NCI-H69 (cell line): ENCODE data around the gene LRRIQ1.

Experiments used
- DNase-seq: peaks from one replicate; lab custom pipeline; 2025; lab: John Stamatoyannopoulos, UW

LRRIQ1 gene

DNA sequence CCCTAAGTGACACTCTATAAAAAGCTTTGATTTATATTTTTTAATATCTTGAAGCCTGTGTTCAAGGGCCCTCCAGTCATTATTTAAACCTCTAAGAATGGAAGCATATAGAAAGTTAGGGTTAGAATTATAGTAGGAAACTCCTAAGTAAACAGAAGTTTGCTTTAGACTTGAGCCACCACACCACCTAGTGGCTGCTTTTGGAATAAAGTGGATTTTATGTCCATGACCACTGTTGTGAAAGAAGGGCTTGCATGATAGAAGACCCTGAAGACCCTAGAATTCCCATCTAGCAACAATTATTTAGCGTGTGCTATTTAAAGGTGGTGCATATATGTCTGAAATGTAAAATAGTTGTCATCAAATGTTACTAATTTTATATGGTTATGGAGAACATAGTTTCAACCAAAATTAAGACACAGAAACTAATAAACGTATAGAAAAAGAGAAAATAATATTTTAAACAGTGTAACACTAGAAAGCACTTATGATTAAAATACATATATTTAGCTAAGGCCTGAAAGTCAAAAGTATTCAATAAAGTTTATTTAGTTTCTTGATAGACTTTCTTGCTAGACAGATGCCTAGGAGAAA is 21.3 kb downstream of the LRRIQ1 start:
- DNase-seq = peak; percentile 69

DNA sequence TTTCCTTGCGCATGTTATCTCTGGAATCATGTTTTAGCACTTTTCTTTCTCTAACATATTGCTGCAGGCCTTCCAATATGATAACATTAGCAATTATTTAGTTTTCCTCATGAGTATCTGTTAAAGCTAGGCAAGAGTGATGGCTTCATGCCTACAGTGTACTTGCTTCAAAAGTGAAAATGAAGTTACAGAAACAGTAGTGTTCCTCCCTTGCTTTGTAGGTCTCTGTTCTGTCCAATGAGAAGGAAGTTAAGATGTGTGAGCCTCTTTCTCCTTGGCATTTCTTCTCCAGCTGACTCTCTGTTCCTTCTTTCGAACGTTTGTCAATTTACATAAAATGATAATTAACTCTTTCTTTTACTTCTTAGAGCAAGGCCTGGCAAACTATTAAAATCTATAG is 22.2 kb downstream of the LRRIQ1 start:
- no peak for DNase-seq

DNA sequence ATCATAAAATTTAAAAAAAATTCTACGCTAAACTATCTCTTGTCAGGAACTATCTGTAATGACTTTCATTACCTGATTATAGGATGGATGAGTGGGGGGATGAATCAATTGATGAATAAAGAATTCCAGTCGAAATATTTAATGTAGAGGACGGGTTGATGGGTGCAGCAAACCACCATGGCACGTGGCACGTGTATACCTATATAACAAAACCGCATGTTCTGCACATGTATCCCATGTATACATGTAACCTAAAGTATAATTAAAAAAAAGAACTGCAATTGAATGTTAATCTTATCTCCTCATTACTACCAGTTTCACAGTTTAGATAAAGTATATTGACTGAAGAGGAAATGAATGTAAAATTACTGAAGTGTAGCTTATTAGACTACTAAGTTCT is 23.4 kb downstream of the LRRIQ1 start:
- no peak for DNase-seq

DNA sequence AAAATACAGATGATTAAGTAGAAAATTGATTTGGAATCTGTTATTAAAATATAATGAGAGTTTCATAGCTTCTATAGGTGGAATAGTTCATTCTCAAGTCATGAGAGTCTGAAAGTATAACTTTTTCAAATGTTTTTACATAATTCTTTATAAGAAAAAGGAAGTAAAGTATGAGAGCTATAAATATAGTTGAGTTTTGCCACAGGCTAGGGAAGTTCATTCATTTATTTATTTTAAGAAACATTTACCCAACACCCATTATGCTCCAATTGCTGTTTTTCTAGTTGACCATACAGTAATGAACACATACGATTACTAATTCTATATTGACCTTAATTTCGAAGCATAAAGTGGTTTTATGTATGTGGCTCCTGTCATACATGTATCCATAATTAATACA is 24.8 kb downstream of the LRRIQ1 start:
- no peak for DNase-seq

DNA sequence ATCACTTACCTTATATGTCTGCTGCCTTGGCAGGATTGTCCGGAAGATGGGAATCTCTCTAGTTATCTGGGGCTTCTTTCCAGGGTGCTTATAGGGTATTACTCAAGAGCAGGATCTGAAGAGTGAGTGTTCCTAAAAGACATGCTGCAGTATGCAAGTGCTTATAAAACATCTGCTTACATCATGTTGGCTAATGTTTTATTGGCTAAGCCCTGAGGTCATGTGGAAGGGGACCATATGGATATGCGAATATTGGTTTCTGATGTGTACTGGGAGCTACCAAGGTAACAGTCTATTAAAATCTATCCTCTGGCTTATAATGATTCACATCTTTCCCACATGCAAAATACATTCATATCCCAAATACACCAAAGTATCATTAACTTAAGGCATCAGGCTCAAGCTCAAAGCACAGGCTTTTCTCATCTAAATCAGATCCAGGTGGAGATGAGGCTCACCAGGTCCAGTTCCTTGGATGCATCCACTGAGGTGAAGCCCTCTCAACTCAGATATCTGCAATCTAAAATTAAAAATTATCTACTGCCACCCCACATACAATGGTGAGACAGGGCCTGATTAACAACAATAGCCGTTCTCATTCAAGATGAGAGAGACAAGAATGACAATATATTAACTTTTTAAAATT is 29.8 kb downstream of the LRRIQ1 start:
- no peak for DNase-seq

DNA sequence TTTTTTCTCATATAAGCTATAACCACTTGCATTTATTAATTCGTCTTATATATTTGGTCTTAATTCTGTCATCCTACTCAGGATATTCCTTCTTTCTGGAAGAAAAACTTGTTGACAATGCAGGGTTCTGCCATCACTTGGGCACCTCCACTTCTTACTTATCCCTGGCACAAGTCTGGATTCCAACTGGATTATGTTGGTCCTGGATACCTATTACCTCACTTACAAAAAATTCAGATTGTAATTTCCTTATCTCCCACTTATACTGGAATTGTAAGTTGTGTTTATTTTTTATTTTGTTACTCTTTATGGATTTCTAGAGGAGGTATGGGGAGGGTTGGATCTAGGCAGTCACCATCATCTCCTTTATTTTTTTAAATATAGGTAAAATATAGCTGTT is 36.7 kb downstream of the LRRIQ1 start:
- no peak for DNase-seq

DNA sequence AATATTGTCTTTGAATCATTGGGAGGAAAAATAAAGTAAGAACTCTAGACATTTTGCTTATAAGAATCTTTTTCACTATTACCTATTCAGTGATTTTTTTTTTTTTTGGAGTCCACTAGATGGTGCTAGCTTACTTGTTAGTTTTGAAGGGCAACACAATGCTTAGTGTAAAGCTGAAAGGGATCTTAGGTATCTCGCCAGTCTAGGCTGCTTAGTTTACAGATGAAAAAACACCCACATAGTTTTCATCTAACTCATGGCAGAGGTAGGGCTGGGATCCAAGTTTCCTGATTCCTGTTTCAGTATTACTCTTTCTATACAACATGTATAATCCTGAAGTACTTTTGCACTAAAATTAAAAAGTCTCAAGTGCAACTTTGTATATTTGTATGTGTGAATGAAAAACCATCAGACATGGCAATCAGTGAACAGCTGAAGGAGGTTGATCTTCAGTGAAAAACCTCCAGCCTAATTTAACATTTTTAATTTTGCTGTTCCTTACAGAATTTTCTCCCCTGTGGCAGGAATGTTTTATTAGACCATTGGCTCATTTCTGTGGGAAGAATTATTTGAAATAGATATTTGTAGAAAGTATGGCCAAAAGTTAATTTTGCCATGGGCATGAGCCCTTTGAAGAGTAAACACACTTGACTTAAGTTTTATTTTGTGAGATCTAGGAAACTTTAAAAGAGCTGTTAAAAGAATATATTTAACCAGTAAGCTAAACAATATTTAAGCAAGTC is 40.7 kb downstream of the LRRIQ1 start:
- DNase-seq = peak; percentile 77

DNA sequence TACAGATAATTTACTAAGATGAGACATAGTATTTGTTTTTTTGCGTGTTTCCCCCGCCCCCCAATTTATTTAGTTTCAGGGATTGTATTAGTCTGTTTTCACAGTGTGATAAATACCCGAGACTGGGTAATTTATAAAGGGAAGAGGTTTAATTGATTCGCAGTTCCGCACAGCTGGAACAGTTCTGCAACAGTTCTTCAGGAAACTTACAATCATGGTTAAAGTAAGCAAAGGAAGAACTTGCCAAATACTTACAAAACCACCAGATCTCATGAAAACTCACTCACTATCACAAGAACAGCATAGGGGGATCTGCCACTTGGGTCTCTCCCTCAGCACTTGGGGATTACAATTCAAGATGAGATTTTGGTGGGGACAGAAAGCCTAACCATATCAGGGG is 48.9 kb downstream of the LRRIQ1 start:
- DNase-seq = no peak

DNA sequence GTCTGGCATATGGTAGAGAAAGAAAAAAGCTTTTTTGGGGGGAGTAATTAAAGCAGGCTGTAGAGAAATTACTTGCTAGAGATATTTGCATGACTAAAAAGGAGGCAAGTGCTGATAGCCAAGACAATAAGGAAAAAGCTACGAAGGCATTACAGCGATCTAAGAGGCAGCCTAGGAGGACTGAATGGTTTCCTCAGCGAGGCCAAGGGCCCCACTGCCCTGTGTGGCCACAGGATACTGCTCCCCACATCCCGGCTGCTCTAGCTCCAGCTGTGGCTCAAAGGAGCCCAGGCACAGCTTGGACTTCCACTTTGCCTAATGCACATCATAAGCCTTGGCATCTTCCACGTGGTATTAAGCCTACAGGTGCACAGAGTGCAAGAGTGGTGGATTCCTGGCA is 53.6 kb downstream of the LRRIQ1 start:
- no peak for DNase-seq

DNA sequence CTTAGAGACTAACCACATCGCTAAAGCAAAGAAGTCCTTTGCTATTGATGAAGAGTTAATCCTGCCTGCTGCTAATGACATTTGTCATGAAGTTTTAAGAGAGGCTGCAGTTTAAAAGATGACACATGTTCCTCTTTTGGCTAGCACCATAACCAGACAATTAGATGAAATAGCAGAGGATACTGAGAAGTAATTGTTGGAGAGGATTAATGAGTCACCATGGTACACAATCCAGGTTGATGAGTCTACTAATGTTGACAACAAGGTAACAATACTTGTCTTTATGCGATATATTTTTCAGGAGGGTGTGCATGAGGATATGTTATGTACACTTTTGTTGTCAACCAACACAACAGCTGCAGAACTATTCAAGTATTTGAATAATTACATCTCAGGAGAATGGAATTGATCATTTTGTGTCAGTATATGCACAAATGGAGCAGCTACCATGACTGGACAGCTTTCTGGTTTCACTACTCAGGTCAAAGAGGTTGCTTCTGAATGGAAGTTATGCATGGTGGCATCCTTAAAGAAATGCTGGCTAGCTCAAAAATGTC is 56.7 kb downstream of the LRRIQ1 start:
- DNase-seq = no peak

DNA sequence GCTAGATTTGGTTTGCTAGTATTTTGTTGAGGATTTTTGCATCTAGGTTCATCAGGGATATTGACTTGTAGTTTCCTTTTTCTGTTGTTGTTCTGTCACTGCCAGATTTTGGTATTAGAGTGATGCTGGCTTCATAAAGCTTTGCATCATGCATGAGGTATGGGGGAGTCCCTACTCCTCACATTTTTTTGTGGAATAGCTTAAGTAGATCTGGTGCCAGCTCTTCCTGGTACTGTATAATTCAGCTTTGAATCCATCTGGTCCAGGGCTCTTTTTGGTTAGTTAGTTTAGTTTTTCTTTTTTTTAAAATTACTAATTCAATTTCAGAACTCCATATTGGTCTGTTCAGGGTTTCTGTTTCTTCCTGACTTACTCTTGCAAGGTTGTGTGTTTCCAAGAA is 59.4 kb downstream of the LRRIQ1 start:
- no peak for DNase-seq

DNA sequence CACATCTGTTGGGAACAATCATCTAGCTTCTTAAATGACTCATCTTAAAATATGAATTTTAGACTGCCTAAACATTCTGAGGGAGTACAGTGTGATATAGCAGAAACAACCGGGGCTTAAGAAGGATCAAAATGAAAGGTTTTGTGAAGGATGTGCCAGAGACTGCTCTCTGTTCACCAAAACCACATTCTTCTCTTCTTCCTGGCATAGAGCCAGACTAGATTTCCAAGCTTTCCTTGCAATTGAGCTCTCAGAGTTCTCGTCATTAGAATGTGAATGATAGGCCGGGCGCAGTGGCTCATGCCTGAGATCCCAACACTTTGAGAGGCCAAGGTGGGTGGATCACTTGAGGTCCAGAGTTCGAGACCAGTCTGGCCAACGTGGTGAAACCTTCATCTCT is 94.5 kb downstream of the LRRIQ1 start:
- peak; percentile 9 for DNase-seq

DNA sequence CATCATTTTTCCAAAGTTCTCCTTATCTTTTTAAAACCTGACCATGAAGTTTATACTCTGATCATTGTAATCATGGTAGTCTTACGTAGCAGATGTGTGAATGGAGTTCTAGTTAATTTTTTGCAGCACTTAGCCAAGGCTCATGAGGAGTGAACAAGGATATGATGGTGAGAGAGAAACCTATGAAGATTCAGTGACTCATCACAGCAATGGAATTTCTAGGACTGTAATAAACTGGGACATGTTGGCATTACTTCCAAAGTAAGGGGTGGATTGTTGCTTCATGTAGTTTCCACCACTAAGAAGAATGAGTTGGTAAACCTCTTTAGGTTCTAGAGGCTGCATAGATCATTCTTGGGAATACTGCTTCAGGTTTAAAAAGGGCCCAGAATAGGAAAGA is 102.7 kb downstream of the LRRIQ1 start:
- no peak for DNase-seq

DNA sequence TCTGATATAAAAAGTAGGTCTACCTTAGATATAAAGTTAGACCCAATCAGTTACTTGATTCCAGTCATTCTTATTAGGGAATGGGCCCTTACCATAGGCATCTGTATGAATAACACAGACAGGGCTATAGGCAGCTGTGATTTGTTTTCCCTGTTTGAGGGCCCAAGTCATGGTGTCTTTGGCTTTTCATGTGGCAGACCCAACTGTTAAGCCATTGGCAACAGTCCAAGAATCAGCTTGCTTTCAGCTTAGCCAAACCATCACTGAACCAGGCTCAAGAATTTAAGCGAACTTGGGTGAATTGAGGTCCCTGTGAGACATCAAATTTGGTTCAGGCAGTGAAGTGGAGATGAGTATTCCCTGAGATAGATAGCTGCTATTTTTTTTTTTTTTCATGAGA is 111.2 kb downstream of the LRRIQ1 start:
- DNase-seq = peak; percentile 39

DNA sequence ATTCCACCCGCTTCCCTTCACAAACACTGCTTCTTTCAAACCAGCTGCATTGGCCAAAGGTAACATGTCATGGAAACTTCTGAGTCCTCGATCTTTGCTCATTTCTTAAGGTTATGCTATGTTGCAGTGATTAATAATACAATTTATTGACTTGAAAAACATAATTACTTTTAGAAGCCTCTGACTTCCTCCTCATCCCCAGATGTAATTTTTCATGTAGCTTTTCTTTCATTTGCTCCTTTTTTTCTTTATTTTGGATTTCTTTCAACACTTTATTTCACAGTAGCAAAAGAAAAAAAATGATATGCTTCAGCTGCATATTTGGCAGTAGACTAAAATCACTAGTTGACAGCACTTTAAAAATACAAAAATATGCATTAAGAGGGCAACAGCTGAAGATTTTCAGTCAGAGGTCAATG is 116.2 kb downstream of the LRRIQ1 start:
- DNase-seq = no peak

DNA sequence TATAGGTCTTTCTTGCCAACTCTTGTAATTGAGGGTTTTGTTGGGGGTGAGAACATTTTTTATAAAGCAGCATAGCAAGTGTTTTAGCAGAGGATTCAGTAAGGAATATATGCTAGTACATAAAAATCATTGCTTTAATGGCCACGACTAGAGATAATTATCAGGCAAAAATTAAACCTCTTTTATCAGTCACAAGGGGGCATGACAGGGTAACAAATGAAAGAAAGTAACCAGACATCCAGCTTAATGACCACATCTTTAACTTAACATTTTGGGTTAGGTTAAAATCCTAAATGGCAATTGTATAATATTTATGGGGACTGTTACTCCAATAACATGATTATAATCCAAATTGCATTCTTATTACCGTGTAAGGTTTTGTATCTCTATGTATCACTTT is 119.6 kb downstream of the LRRIQ1 start:
- peak; percentile 60 for DNase-seq

DNA sequence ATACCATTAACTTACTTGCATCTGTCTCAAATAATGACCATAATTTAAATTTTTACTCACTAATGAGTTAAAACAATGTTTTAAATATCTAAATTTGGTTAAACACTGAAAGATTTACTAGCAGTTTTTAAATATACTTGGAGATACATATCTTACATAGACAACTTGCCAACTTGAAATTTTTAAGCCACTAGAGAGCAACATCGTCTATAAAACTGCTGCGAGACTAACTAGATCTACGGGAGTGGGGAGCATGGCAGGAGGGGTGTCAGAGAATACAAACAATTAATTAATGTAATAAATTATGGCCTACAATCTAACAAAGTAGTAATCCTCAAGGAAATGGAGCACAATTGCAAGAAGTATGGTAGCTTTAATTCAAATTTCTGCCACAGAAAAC is 120.4 kb downstream of the LRRIQ1 start:
- peak; percentile 14 for DNase-seq

DNA sequence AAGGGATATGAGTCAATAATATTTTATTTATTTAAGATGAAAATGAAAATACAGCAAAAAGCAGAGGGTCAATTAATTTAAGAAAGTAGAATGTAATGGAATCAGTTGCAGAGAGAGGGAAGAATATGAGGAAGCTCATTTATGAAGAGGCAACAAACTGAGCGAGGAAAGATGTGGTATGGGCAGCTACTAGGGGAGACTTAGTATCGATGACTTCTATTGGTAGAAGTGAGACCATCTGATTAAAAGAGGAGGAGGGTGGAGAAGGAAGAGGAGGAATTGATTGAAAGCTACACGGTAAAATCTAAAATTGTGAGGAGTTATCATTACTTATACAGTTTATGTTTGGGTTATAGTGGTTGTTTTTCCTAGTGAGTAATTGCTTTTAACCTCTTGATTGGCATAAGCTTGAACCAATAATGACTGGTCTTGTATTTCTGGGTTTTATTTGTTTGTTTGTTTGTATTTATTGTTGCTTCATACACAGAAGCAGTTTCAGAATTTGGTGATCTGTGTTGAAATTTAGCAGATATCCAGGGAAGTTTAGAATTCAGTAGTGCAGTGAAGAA is 121.0 kb downstream of the LRRIQ1 start:
- no peak for DNase-seq

DNA sequence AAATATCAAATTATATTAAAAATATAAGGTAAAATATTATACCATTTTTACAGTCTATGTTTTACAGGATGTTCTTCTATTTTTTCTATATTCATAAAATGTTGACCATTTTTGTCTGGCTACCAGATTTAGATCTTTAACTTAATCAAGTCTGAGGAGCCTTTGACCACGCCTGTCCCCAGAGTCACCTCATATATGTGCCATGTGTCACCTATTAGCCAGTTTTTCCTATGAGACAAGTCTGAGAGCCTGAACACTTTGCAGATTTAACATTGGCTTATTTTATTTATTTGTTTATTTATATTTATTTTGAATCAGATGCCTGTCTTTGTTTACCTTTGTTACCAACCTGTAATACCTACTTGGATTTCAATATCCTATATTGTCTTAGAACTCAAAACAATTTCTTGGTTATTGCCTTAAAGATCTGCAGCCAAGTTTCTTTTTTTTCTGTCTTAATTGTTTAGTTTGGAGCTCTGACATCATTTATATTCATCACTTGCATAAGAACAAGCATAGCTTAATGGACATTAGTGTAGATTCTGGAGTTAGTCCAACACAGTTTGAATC is 127.7 kb downstream of the LRRIQ1 start:
- no peak for DNase-seq

DNA sequence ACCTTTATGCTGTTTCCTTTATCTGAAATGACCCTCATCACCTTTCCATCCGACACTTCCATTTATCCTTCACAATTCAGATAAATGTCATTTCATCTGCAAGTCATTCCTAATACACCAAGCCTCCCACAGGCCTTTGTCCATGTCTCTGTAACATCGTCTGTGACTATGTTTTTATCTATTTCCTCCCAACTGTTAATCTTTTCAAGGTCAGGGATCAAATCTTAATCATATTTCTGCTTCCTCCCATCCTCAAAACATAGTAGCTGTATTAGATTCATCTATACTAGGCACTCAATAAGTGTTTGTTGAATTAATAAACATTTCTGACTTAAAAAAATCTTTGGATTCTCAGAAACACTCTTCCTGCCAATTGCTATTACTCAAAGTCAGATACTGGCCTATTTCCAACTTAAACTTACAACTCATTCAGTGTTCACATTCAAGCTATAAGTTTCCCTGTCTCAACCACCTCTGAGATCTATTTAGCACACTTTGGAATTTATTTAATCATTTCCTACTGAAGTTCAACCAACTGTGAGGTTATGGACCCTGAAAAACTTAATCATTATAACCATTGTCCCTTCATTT is 143.6 kb downstream of the LRRIQ1 start:
- no peak for DNase-seq

DNA sequence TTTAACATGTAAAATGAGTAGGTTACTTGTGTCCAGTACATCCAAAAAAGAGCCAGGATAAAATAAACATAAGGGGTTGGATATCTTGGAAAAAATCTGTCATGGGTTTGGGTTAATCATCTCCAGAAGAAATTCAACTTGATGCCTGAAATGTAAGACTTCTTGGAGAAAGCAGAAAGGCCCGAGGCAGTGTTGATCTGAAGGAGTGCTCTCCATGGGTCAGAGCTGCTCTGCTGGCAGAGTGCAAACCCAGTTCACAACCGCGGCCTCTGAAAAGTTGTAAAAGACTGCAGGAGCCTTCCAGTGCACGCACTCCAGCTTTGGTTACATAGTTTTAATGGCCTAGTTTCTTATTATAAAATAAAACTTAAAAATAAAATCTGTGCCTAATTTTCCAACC is 146.5 kb downstream of the LRRIQ1 start:
- no peak for DNase-seq

DNA sequence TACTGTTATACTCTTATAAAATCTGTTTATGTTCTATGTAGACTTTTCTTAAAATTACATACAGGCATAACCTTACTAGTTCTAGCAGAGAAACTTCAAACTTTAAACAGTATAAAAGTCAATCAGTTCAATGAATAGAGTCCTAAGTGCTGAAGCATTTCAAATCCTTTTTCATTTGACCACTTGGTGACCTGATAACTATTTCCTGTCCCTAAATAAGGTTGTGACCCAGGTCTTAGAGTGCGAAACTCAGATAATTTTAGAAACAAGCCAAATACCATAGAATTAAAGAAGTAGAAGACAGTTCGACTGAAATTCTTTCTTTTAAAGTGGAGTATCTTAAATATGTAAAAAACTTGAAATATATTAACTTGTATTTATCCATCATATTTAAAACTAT is 147.7 kb downstream of the LRRIQ1 start:
- DNase-seq = no peak
